Measurements from ENCODE around the gene CACNA1A.

GRCh38 chr19:13507053-13507611 is 853 bp upstream of the CACNA1A start:
- TF ChIP-seq PBX3 (IDR thresholded peaks at IDR 0.05) = no peak
- TF ChIP-seq, protein P1, sequence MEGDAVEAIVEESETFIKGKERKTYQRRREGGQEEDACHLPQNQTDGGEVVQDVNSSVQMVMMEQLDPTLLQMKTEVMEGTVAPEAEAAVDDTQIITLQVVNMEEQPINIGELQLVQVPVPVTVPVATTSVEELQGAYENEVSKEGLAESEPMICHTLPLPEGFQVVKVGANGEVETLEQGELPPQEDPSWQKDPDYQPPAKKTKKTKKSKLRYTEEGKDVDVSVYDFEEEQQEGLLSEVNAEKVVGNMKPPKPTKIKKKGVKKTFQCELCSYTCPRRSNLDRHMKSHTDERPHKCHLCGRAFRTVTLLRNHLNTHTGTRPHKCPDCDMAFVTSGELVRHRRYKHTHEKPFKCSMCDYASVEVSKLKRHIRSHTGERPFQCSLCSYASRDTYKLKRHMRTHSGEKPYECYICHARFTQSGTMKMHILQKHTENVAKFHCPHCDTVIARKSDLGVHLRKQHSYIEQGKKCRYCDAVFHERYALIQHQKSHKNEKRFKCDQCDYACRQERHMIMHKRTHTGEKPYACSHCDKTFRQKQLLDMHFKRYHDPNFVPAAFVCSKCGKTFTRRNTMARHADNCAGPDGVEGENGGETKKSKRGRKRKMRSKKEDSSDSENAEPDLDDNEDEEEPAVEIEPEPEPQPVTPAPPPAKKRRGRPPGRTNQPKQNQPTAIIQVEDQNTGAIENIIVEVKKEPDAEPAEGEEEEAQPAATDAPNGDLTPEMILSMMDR (IDR thresholded peaks at IDR 0.05) = no peak
